Subcutaneous abdominal adipose tissue (tissue), 5 donors: ENCODE results near the gene CCL4.
"Not testable (repeated sequence)": the region's sequence is repeated elsewhere in the genome, so short reads cannot be mapped to it uniquely, and the experiment has no call there.

Experiments
- H3K27ac ChIP-seq: one replicate; pipeline ENCODE4 v1.7.0; 2013; ENCODE audit warnings: low read depth, mild to moderate bottlenecking, inconsistent platforms, low read length, moderate library complexity
- H3K27me3 ChIP-seq, 5 donors: one replicate each; pipeline ENCODE4 v1.7.0; 2013; ENCODE audit warnings: low read length in 5 of 5, inconsistent platforms in 1 of 5; ENCODE audit not compliant: control insufficient read depth in 5 of 5, insufficient read depth in 4 of 5
- H3K36me3 ChIP-seq, 5 donors: one replicate each; pipeline ENCODE4 v1.7.0; 2013; ENCODE audit warnings: low read length in 5 of 5; ENCODE audit not compliant: control insufficient read depth in 5 of 5, insufficient read depth in 5 of 5
- H3K4me1 ChIP-seq, 5 donors: one replicate each; pipeline ENCODE4 v1.7.0; 2013; ENCODE audit warnings: low read length in 5 of 5, mild to moderate bottlenecking in 3 of 5, moderate library complexity in 1 of 5; ENCODE audit not compliant: control insufficient read depth in 5 of 5, insufficient read depth in 5 of 5
- H3K4me3 ChIP-seq, 5 donors: one replicate each; pipeline ENCODE4 v1.7.0; 2013; ENCODE audit warnings: low read length in 5 of 5, low read depth in 1 of 5
- H3K9ac ChIP-seq, 5 donors: one replicate each; pipeline ENCODE4 v1.7.0; 2013; ENCODE audit warnings: low read length in 5 of 5, mild to moderate bottlenecking in 4 of 5, moderate library complexity in 3 of 5
- H3K9me3 ChIP-seq, 5 donors: one replicate each; pipeline ENCODE4 v1.7.0; 2013; ENCODE audit warnings: low read length in 5 of 5; ENCODE audit not compliant: control insufficient read depth in 5 of 5
- donor health status: healthy.
- donor health status: healthy.
- donor health status: healthy.
- donor health status: healthy.
- donor health status: healthy.

CCL4 gene

DNA sequence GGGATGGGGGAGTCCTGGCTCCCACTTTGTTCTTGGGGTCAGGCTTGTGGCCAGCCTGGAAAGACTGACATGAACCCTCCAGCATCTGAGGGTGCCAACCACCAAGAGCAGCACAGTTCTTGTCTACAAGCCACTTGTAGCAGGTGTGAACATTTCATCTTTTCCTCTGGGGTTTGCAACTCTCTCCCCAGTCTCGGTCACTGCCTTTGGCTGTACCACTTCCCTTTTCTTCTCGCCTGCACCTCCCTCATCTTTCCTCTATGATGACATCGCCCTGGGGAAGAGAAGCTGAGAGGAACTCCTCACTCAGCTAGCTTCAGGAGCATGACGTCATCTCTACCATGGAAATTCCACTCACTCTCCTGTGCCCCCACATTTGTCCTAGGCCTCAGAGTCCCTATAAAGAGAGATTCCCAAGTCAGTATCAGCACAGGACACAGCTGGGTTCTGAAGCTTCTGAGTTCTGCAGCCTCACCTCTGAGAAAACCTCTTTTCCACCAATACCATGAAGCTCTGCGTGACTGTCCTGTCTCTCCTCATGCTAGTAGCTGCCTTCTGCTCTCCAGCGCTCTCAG is at the start of gene CCL4:
TSS of gene CCL4 (plus strand) at position 427 of the 575 bp plus-strand sequence. CDS start at position 506, 79 bp downstream.
- not testable (repeated sequence) for H3K36me3 ChIP-seq, H3K27ac ChIP-seq, H3K27me3 ChIP-seq, H3K9me3 ChIP-seq, H3K9ac ChIP-seq
- Histone ChIP-seq H3K4me1 (peaks cover 0 to 10% (median 0%) of the 10 kb centered on the region in 5 donors), H3K4me3 (peak within 1 kb of the TSS in 2 of 5 donors; percentile 22 to 44)

DNA sequence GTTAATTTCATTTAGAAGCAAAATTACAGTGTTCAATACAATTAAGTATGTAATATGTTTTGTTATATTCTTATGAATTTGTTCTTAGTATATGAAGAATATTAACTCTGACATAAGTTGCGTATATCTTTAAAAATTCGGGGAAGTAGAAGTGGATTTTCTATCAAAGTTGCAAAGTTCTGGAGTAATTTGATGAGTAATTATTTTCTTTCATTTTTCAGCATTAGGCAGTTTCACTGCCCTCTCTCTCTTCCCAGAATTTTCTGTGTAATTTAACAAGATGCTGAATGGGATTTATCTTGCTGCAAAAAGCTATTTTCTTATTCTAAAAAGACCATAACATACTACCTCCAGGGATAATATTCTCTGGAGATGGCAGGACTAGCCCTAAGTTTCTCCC is 48.5 kb upstream of the CCL4 start:
- peaks cover 0 to 9% (median 0%) of the 10 kb centered on the region in 5 donors for H3K4me1 ChIP-seq
- H3K4me3 ChIP-seq, result no peak overlapping the region
- no peak overlapping the region for H3K9ac ChIP-seq

DNA sequence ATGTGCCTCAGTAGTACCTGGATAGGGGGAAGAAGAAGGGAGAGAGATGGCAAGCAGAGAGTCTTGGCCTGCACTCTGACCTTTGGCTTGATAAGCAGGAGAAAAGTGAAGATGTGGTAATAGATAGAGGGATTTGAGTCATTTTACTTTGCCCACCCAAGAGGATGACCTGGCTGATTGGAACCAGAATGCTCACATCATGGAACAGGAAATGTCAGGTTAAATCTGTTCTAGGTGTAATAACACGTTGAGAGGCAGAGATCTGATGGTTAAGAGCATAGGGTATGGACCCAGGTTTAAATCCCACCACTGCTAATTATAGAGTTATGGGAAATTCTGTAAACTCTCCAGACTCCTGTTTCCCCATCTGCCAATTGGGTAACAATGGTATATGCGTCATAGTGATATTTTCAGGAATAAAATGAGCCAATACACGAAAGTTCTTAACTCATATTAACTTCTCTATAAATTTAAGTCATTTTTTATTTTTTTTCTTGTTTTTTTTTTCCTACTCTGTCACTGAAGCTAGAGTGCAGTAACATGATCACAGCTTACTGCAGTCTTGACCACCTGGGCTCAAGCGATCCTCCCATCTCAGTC is 47.6 kb upstream of the CCL4 start:
- no peak overlapping the region for H3K27ac ChIP-seq
- peaks cover 0 to 9% (median 0%) of the 10 kb centered on the region in 5 donors for H3K4me1 ChIP-seq
- no peaks in the 10 kb centered on the region for H3K36me3 ChIP-seq
- no peak overlapping the region for H3K9ac ChIP-seq
- H3K27me3 ChIP-seq, result no peaks in the 10 kb centered on the region
- peaks cover 0 to 8% (median 0%) of the 10 kb centered on the region in 5 donors for H3K9me3 ChIP-seq
- H3K4me3 ChIP-seq, result no peak overlapping the region

More for the DNA sequence above, 48.5 kb upstream of the CCL4 start:
- H3K9me3 ChIP-seq, result peaks cover 0 to 11% (median 0%) of the 10 kb centered on the region in 5 donors
- no peaks in the 10 kb centered on the region for H3K27me3 ChIP-seq
- H3K36me3 ChIP-seq, result no peaks in the 10 kb centered on the region
- H3K27ac ChIP-seq, result no peak overlapping the region

DNA sequence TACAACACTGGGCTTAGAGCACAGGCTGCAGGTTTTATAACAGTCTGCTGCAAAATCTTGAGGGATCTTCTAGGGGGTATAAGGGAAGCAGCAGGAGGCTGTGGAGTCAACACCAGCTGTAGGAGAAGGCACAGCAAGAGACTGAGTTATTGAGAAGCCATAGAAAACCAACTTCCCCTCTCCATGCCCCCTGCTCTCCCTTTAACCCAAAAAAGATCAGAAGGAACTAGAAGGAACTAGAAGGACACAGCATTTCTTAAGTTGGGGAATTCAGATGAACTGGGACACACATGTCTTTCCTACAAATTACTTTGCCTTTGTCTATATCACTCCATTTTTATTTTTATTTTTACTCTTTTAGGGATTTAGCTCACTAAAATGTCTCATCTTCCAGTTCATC is 45.7 kb upstream of the CCL4 start:
- Histone ChIP-seq H3K9me3 (no peaks in the 10 kb centered on the region), H3K27ac (no peak overlapping the region), H3K36me3 (no peaks in the 10 kb centered on the region), H3K9ac (no peak overlapping the region), H3K4me1 (peaks cover 0 to 9% (median 0%) of the 10 kb centered on the region in 5 donors), H3K27me3 (no peaks in the 10 kb centered on the region), H3K4me3 (no peak overlapping the region)

DNA sequence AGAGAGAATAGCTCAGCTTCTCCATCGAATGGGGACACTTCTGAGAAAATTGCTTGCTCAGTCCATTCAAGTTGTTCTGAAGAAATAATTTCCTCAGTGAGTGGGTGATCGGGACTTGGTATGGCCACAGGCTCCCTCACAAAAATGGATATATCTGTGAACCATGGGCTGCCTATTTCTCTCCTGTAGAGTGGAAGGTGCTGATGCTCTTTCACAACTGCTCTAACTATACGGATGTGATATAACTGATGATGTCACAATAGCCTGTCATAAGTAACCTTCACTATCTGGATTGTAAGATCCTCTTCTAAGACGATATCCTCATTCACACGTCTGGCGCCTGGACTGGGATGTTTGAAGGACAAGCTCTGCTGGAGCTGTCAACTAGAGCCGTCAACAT is 44.2 kb upstream of the CCL4 start:
- Histone ChIP-seq H3K9ac (no peak overlapping the region), H3K27me3 (no peaks in the 10 kb centered on the region), H3K9me3 (no peaks in the 10 kb centered on the region), H3K4me1 (peaks cover 0 to 9% (median 0%) of the 10 kb centered on the region in 5 donors), H3K4me3 (no peak overlapping the region), H3K27ac (no peak overlapping the region), H3K36me3 (no peaks in the 10 kb centered on the region)

DNA sequence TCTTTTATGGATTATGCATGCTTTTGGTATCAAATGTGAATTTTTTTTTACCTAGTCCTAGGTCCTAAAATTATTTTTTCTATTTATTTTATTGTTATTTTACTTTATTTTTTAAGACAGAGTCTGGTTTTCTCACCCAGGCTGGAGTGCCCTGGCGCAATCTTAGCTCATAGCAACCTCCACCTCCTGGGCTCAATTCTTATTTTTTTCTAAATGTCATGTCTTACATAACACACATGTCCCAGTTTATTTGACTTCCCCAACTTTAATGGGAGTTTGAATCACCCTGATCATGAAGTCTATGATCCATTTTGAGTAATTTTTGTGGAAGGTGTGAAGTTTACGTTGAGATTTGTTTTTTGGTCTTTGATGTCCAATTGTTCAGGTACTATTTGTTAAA is 42.8 kb upstream of the CCL4 start:
- no peaks in the 10 kb centered on the region for H3K9me3 ChIP-seq
- H3K4me3 ChIP-seq, result no peak overlapping the region
- H3K36me3 ChIP-seq, result no peaks in the 10 kb centered on the region
- no peaks in the 10 kb centered on the region for H3K27me3 ChIP-seq
- H3K27ac ChIP-seq, result no peak overlapping the region
- peaks cover 0 to 9% (median 0%) of the 10 kb centered on the region in 5 donors for H3K4me1 ChIP-seq
- no peak overlapping the region for H3K9ac ChIP-seq

DNA sequence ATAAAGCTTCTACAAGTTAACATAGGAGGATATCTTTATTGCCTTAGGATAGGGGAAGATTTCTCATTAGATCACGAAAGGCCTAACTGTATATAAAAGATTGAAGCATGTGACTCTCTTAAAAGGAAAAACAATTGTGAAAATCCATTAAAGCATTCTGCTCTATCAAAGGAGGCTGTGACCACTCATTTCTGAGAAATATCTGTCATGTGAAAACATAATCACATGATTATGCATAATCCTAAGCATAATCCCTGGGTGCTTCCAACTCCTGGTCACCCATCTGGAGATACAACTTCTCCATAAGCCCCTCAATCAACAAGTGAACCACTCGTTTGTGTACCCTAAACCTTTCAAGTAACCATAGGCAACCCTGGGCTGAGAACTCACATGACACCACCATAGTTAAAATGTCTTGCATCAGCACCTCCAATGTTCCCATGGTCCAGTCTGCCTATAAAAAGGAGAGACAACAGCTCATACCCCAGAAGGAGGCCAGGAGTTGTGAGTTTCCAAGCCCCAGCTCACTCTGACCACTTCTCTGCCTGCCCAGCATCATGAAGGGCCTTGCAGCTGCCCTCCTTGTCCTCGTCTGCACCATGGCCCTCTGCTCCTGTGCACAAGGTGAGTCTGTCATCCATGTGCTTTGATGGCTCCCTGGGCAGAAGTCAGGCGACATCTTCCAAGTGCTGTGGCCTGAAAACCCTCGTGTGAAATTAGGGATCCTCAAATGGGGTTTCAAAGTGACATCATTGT is 39.7 kb upstream of the CCL4 start, which contains the start of gene CCL18:
TSS of gene CCL18 (plus strand) at position 487 of the 756 bp plus-strand sequence. CDS start at position 558, 71 bp downstream.
- H3K4me3 ChIP-seq, result no peak within 1 kb of the TSS
- H3K9me3 ChIP-seq, result no peaks in the 10 kb centered on the region
- peaks cover 0 to 2% (median 0%) of the 10 kb centered on the region in 5 donors for H3K4me1 ChIP-seq
- H3K27me3 ChIP-seq, result no peaks in the 10 kb centered on the region
- no peak within 1 kb of the TSS for H3K27ac ChIP-seq
- H3K9ac ChIP-seq, result no peak within 1 kb of the TSS
- H3K36me3 ChIP-seq, result no peaks in the 10 kb centered on the region

DNA sequence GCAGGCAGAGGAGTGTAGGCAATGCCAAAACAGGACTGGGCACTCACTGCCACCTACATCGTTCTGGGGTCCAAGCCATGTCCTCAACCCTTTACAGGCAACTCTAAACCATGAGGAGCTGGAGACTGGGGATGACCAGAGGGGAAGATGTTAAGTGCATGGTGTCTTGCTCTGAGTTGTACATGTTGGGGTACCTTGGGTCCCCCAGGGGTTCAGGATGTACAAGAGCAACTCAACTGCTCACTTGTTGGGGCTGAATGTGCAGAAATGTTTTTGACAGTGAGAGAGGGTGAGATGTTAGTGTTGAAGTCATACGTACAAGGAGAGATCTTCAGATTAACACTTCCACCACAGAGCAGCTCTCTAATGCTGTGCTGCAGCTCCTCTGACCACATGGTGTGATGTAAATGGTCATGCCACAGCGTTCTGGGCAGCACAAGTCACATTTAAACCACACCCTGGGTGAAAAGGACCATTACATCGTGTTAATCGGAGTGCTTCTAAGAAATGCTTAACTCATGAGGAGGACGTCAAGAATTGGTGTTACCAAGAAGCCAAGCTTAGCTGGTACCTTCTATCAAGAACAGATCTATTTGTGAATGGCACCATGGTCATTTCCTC is 37.2 kb upstream of the CCL4 start:
- Histone ChIP-seq H3K36me3 (no peaks in the 10 kb centered on the region), H3K27me3 (no peaks in the 10 kb centered on the region), H3K27ac (no peak overlapping the region), H3K4me1 (peaks cover 0 to 2% (median 0%) of the 10 kb centered on the region in 5 donors), H3K4me3 (no peak overlapping the region), H3K9me3 (no peaks in the 10 kb centered on the region), H3K9ac (no peak overlapping the region)

DNA sequence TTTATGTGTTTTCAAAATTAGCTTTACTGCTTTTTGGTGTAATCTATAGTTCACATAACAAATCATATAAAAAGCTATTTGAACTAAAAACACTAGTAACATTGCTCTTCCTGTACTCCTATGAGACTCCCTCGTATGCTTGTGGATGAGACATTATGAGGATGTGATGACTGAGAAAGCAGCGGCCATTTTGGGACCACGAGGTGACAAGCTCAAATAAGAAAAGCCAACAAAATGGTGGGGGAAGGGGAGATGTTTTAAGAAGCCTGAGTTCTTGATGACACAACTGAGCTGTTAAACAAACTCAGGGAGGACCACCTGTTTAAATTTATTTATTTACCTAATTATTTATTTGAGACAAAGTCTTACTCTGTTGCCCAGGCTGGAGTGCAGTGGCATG is 35.1 kb upstream of the CCL4 start:
- Histone ChIP-seq H3K4me3 (no peak overlapping the region), H3K27ac (no peak overlapping the region), H3K9me3 (no peaks in the 10 kb centered on the region), H3K9ac (no peak overlapping the region), H3K4me1 (peaks cover 0 to 8% (median 2%) of the 10 kb centered on the region in 5 donors), H3K27me3 (no peaks in the 10 kb centered on the region), H3K36me3 (no peaks in the 10 kb centered on the region)

DNA sequence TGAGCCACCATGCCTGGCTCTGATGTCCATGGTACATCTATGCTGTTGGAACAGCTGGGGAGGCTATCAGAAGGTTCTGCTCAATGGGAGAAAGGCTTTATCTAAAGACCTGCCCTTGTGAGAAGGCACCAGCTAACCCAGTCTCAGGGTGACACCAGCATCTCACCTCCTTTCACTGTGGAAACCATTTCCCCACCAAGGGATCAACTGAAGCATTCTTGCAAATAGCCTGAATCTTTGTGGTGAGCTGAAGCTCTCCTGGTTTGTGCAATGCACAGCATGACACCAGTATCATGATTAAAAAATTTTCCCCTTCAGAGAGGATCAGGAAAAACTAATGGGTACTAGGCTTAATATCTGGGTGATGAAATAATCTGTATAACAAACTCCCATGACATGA is 34.5 kb upstream of the CCL4 start:
- no peak overlapping the region for H3K9ac ChIP-seq
- no peaks in the 10 kb centered on the region for H3K36me3 ChIP-seq
- H3K4me3 ChIP-seq, result no peak overlapping the region
- H3K27ac ChIP-seq, result no peak overlapping the region
- H3K27me3 ChIP-seq, result no peaks in the 10 kb centered on the region
- H3K9me3 ChIP-seq, result no peaks in the 10 kb centered on the region
- peaks cover 0 to 8% (median 0%) of the 10 kb centered on the region in 5 donors for H3K4me1 ChIP-seq
